Mesodermal cell (in vitro differentiated cells): ENCODE measurements around the gene TRIM41.
"Not testable (repeated sequence)": the region's sequence is repeated elsewhere in the genome, so short reads cannot be mapped to it uniquely, and the experiment has no call there.

Experiments
- H3K27ac ChIP-seq: 2 replicates; pipeline ENCODE4 v1.7.0; 2013; ENCODE audit warnings: mild to moderate bottlenecking, low read depth, low read length, moderate library complexity; ENCODE audit not compliant: severe bottlenecking
- H3K36me3 ChIP-seq: 2 replicates; pipeline ENCODE4 v1.7.1; 2013; ENCODE audit warnings: mild to moderate bottlenecking, low read length, moderate library complexity; ENCODE audit not compliant: control insufficient read depth, insufficient read depth
- H3K4me1 ChIP-seq: one replicate; pipeline ENCODE4 v1.7.1; 2013; ENCODE audit warnings: mild to moderate bottlenecking, low read length; ENCODE audit not compliant: insufficient read depth, control insufficient read depth, poor library complexity, severe bottlenecking
- H3K4me3 ChIP-seq: 2 replicates; pipeline ENCODE4 v1.7.0; 2013; ENCODE audit warnings: low read length, control low read depth, mild to moderate bottlenecking; ENCODE audit not compliant: insufficient read depth, poor library complexity, severe bottlenecking; ENCODE audit errors: extremely low read depth
- H3K9me3 ChIP-seq: 2 replicates; pipeline ENCODE4 v1.7.1; 2013; ENCODE audit warnings: mild to moderate bottlenecking, low read length, moderate library complexity; ENCODE audit not compliant: control insufficient read depth
- WGBS, 2 experiments: methylation state at CpG; one replicate each; pipeline ENCODE4 v1.1.5; 2013; ENCODE audit warnings: missing lambda C conversion rate in 2 of 2; ENCODE audit not compliant: insufficient coverage in 2 of 2; 5-methylcytosine and 5-hydroxymethylcytosine counted together

TRIM41 gene

GRCh38 chr5:181280251-181280762, 57.2 kb downstream of the TRIM41 start:
- peak overlapping the region; percentile 59 for H3K4me3 ChIP-seq
- H3K4me1 ChIP-seq: no peaks in the 10 kb centered on the region
- no peak overlapping the region for H3K27ac ChIP-seq
- H3K36me3 ChIP-seq: peaks cover 10% of the 10 kb centered on the region
- no peaks in the 10 kb centered on the region for H3K9me3 ChIP-seq
- 5 to 10% methylated on average over 7 of the region's 7 CpGs for WGBS, 2 experiments

GRCh38 chr5:181281077-181281983, 58.2 kb downstream of the TRIM41 start:
- Histone ChIP-seq H3K9me3 (no peaks in the 10 kb centered on the region), H3K4me3 (peak overlapping the region; percentile 59), H3K4me1 (no peaks in the 10 kb centered on the region), H3K27ac (peak overlapping the region; percentile 94), H3K36me3 (peaks cover 17% of the 10 kb centered on the region)
- 0 to 4% methylated on average over 16 to 21 of the region's 40 CpGs for WGBS, 2 experiments

GRCh38 chr5:181281984-181282316, 58.9 kb downstream of the TRIM41 start:
- 4 to 17% methylated on average over 7 of the region's 18 CpGs for WGBS, 2 experiments

DNA sequence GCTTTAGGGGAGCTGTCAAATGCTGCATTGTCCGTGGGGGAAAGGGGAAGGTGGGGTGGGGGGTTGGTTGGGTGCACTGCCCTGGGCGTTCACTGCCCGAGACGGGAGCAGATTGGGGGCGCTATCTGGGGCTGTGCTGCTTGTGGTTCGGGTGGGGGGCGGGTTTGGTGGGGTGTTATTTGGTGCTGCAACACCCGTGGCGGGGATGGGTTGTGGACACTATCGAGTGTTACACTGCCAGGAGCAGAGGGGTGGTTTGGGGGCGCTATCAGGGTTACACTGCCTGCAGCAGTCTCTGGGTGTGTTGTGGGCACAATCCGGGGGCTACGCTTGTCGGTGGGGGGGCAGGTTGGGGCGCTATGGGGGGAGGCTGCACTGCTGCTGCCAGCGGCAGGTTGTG, 59.3 kb downstream of the TRIM41 start:
- WGBS, 2 experiments: 82 to 91% methylated on average over 5 to 6 of the region's 16 CpGs
- H3K27ac ChIP-seq, H3K9me3 ChIP-seq, H3K4me1 ChIP-seq: not testable (repeated sequence)
- Histone ChIP-seq H3K36me3 (peaks cover 27% of the 10 kb centered on the region), H3K4me3 (peak overlapping the region; percentile 59)

More at GRCh38 chr5:181281984-181282316, 58.9 kb downstream of the TRIM41 start:
- Histone ChIP-seq H3K9me3 (no peaks in the 10 kb centered on the region), H3K27ac (no peak overlapping the region), H3K4me3 (peak overlapping the region; percentile 59), H3K4me1 (no peaks in the 10 kb centered on the region), H3K36me3 (peaks cover 23% of the 10 kb centered on the region)

DNA sequence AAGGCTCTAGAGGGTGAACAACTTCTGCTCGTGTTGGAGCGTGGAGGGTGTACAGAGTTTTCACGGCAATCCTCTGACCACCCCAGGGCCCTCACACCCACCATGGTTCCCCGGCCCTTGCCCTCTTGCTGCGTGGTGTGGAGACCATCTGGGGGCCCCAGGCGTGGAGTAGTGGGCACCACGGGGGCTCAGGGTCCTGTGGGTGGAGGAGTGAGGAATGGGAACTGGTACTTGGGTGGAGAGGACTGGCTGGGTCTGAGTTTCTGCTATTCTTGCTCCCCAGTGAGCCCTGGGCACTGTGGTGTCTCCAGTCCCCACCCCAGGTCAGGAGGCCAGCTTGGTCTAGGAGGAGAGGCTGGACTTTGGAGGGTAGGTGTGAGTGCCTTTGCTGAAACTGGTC, 59.8 kb downstream of the TRIM41 start:
- Histone ChIP-seq H3K9me3 (no peaks in the 10 kb centered on the region), H3K4me1 (no peaks in the 10 kb centered on the region), H3K4me3 (no peak overlapping the region), H3K36me3 (peaks cover 30% of the 10 kb centered on the region), H3K27ac (no peak overlapping the region)
- 98 to 100% methylated on average over 1 to 7 of the region's 7 CpGs for WGBS, 2 experiments

DNA sequence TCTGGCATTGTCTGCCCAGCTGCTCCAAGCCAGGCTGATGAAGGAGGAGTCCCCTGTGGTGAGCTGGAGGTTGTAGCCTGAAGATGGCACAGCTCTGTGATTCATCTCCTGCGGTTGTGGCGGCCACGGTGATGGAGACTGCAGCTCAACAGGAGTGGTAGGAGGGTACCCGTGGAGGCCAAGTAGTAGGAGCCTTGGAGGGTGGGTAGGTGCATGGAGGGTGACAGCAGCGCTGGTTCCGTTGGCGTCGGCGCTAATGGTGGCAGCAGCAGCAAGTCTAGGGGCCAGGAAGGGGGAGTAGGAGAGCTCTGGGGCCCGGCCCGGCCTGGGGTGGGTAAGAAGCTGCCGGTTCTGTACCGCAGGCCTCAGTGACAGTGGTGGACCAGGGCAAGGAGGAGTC, 60.3 kb downstream of the TRIM41 start:
- no peak overlapping the region for H3K27ac ChIP-seq
- H3K9me3 ChIP-seq: no peaks in the 10 kb centered on the region
- 92 to 99% methylated on average over 5 to 8 of the region's 13 CpGs for WGBS, 2 experiments
- no peaks in the 10 kb centered on the region for H3K4me1 ChIP-seq
- no peak overlapping the region for H3K4me3 ChIP-seq
- peaks cover 35% of the 10 kb centered on the region for H3K36me3 ChIP-seq

- not testable (repeated sequence) for H3K4me1 ChIP-seq, H3K27ac ChIP-seq, H3K4me3 ChIP-seq, H3K9me3 ChIP-seq
- WGBS, 2 experiments: 76 to 86% methylated on average over 1 to 3 of the region's 6 CpGs
- H3K36me3 ChIP-seq: peaks cover 36% of the 10 kb centered on the region
Observed at GRCh38 chr5:181283841-181284755, 61.0 kb downstream of the TRIM41 start.
